AG04449 (cell line): ENCODE measurements around the gene XAF1.
"Not testable (repeated sequence)": the region's sequence is repeated elsewhere in the genome, so short reads cannot be mapped to it uniquely, and the experiment has no call there.

ENCODE experiments used
- CTCF ChIA-PET: fragments of 350-600 bp; formaldehyde crosslinking; extraction: SDS; loops from one replicate; lab custom pipeline; 2021; ENCODE audit warnings: antibody characterized with exemption; lab: Yijun Ruan, JAX
- POLR2A ChIA-PET: fragments of 400-600, 350-600 bp; formaldehyde crosslinking; extraction: SDS; loops from one replicate; lab custom pipeline; 2020; ENCODE audit warnings: antibody characterized with exemption, inconsistent platforms; lab: Yijun Ruan, JAX
- DNase-seq: peaks from one replicate; pipeline ENCODE4 v3.0.0-alpha.2; 2010; ENCODE audit warnings: low read depth, low spot score
- H3K4me3 ChIP-seq: 2 replicates; pipeline ENCODE4 v1.5.1; 2011; ENCODE audit warnings: low read depth, mild to moderate bottlenecking, control low read depth, low read length
- TF ChIP-seq, protein P1 (sequence below): IDR thresholded peaks from one replicate; pipeline ENCODE4 v1.5.1; 2011; ENCODE audit warnings: mild to moderate bottlenecking, moderate library complexity, low read length, control low read depth, inconsistent platforms; ENCODE audit not compliant: insufficient read depth; ENCODE audit errors: missing control alignments

Gene XAF1

DNA sequence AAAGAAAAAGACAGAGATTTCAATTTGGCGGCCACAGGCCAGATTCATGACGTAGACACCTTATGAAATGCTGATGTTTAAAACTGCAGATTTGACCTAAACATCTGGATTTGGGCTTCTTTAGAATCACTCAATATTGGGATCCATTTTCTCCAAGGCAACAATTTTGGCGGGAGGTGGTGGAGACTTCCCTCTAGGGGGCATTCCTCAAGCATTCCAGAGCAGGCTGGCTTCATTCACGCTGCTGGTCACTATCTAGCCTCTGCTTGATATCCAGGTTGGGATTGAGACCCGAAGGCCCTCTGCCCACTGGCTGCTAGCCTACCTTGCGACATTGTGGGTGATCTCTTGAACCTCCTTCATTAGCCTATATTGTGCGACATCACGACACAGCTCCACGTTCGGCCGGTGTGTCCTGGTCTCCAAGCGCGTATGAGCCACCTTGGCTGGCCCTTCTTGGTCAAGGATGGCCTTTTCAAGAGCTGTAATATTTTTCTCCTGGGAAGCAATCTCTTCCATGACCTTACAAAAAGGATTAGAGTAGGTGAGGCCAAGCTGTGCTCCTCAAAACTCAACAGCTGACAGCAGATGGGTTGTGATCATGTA is 44.7 kb downstream of the XAF1 start:
- no peak for DNase-seq
- ChIA-PET POLR2A (no interaction called here), CTCF (no interaction called here)
- TF ChIP-seq, protein P1, sequence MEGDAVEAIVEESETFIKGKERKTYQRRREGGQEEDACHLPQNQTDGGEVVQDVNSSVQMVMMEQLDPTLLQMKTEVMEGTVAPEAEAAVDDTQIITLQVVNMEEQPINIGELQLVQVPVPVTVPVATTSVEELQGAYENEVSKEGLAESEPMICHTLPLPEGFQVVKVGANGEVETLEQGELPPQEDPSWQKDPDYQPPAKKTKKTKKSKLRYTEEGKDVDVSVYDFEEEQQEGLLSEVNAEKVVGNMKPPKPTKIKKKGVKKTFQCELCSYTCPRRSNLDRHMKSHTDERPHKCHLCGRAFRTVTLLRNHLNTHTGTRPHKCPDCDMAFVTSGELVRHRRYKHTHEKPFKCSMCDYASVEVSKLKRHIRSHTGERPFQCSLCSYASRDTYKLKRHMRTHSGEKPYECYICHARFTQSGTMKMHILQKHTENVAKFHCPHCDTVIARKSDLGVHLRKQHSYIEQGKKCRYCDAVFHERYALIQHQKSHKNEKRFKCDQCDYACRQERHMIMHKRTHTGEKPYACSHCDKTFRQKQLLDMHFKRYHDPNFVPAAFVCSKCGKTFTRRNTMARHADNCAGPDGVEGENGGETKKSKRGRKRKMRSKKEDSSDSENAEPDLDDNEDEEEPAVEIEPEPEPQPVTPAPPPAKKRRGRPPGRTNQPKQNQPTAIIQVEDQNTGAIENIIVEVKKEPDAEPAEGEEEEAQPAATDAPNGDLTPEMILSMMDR: no peak
- no peak overlapping the region for H3K4me3 ChIP-seq

DNA sequence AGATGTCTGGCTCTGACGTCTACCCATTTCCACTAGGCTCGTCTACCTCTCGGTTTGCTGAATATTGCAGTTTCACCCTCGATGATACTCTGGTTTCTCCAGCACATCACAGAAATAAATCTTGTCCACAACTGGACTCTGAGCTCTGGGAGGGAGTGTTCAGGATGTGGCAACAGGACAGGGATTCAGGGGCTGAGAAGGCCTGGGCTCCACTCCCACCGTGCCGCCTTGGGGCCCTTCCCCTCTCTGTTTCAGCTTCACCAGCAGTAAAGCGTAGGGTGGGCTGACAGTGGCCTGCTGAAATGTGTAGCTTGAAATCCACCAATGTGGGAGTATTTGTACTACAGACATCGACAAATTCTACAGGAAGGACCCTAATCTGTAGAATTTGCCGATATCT is 55.7 kb downstream of the XAF1 start:
- TF ChIP-seq, protein P1: no peak
- DNase-seq: no peak
- ChIA-PET CTCF (interaction anchor here (0.6 kb wide), 1 partner anchor 32 kb away, joined by 3 read pairs; no protein-coding TSS in a partner anchor), POLR2A (no interaction called here)
- no peak overlapping the region for H3K4me3 ChIP-seq

DNA sequence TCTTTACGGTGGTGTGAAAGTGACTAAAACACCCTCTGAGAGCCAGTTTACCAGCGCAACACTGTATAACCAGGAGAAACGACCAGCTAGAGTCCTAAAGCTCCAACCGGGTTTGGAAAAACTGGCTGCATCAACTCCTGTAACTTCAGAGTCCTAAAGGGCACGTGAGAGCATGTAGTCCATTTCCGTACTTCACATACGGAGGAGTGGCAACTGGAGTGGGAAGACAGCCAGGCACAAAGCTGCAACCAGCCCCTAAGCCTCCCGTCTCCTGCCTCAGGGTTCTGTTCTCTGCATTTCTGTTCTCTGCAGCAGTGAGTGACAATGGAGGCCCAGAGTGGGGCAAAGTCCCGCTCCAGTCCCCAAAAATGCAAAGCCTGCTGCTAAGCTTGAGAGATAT is 56.4 kb downstream of the XAF1 start:
- DNase-seq: no peak
- TF ChIP-seq, protein P1: no peak
- CTCF ChIA-PET: interaction anchor here (0.6 kb wide), 1 partner anchor 31 kb away, joined by 3 read pairs; no protein-coding TSS in a partner anchor
- POLR2A ChIA-PET: no interaction called here
- no peak overlapping the region for H3K4me3 ChIP-seq

DNA sequence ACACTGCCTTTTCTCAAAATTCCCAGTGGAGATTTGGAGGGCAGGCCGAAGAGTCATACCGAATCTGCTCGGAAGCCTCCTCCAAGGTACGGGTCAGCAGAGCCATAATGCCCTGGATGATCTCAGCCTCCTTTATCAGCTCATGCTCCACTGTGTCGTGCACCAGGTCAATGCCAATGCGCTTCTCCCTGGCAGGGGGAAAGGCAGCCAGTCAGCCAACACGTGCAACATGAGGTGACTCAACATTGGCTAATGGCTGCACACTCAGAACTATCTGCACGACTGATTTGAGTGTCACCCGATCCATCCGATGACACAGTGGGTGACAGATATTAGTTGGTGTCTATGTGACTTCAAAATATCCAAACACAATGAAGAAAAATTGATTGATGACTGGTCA is 59.9 kb downstream of the XAF1 start:
- no peak for DNase-seq
- ChIA-PET POLR2A (no interaction called here), CTCF (no interaction called here)
- TF ChIP-seq, protein P1: no peak
- no peak overlapping the region for H3K4me3 ChIP-seq

DNA sequence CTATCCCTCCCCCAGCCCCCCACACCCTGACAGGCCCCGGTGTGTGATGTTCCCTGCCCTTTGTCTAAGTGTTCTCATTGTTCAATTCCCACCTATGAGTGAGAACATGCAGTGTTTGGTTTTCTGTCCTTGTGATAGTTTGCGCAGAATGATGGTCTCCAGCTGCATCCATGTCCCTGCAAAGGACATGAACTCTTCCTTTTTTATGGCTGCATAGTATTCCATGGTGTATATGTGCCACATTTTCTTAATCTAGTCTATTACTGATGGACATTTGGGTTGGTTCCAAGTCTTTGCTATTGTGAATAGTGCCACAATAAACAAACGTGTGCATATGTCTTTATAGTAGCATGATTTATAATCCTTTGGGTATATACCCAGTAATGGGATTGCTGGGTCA is 60.5 kb downstream of the XAF1 start:
- H3K4me3 ChIP-seq, POLR2A ChIA-PET, CTCF ChIA-PET, DNase-seq: not testable (repeated sequence)

DNA sequence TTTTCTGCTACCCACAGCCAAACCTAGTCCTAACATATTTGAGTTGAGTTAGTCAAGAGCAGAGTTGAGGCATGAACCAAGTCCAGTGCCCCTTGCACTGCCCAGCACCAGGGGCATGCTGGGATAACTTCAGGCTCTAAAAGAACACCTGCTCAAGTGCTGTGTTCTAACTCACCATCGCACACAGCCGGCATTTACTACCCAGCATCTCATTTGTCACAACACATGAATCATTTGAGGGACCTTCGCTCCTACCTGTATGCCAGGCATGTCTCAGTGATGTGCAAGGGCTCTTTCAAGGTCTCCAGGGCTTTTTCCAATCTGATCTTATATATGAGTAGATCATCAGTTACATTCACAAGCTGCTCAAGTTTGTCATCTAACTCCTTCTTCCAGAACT is 63.1 kb downstream of the XAF1 start:
- ChIA-PET POLR2A (no interaction called here), CTCF (no interaction called here)
- TF ChIP-seq, protein P1: no peak
- DNase-seq: no peak
- no peak overlapping the region for H3K4me3 ChIP-seq

DNA sequence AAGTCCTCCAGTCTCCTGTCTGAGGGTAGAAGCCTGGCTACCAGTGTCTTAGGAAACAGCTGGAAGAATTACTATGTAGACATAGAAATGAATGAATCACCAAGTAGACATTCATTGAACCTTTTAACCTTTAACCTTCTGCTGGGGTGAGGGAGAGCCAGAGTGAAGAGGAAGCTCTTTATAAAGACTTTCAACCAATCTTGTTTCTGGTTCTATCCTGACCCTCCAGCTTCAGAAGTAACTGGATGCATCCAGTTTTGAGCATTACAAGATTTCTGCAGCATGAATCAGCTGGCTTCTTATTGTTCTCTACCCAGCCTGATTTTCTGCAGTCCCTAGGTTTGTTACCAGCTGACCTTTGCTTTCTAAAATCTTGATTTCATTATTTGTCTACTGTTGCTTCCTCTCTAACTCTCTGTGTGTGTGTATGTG is 67.2 kb downstream of the XAF1 start:
- ChIA-PET POLR2A (no interaction called here), CTCF (interaction anchor here (0.8 to 2.3 kb wide), 2 partner anchors 20 to 36 kb away, joined by 3 to 9 read pairs; no protein-coding TSS in a partner anchor)
- H3K4me3 ChIP-seq: no peak overlapping the region
- TF ChIP-seq, protein P1: no peak
- no peak for DNase-seq
